SJSA1 (cell line): ENCODE data around the gene CRYGC. TPM values are rescaled to one million over a fixed set of nuclear protein-coding genes. Genes with fewer than 3 reads are reported as not detected.
"Not testable (repeated sequence)": the region's sequence is repeated elsewhere in the genome, so short reads cannot be mapped to it uniquely, and the experiment has no call there.

Experiments used
- DNase-seq, 2 experiments: peaks; one replicate each; pipeline ENCODE4 v3.0.0-alpha.2; 2015 to 2020; ENCODE audit warnings: low spot score in 2 of 2, low read depth in 1 of 2
- H3K27ac ChIP-seq: fragments of 250-450 bp; sonication (Bioruptor Pico); 2 replicates; pipeline ENCODE4 v1.5.1; 2020; ENCODE audit warnings: mild to moderate bottlenecking, moderate library complexity
- H3K27me3 ChIP-seq: fragments of 250-450 bp; sonication (Bioruptor Pico); replicated peaks from 2 replicates; pipeline ENCODE4 v1.5.1; 2020; ENCODE audit warnings: mild to moderate bottlenecking, moderate library complexity
- H3K36me3 ChIP-seq: fragments of 250-450 bp; sonication (Bioruptor Pico); 2 replicates; pipeline ENCODE4 v1.5.1; 2020; ENCODE audit warnings: mild to moderate bottlenecking
- H3K4me1 ChIP-seq: fragments of 250-450 bp; sonication (Bioruptor Pico); replicated peaks from 2 replicates; pipeline ENCODE4 v1.6.1; 2021; ENCODE audit warnings: mild to moderate bottlenecking
- H3K4me3 ChIP-seq: fragments of 250-450 bp; sonication (Bioruptor Pico); 2 replicates; pipeline ENCODE4 v1.5.1; 2020; ENCODE audit warnings: mild to moderate bottlenecking
- H3K9me3 ChIP-seq: fragments of 250-450 bp; sonication (Bioruptor Pico); replicated peaks from 2 replicates; pipeline ENCODE4 v1.5.1; 2020; ENCODE audit warnings: mild to moderate bottlenecking
- total RNA-seq: library from RNA; depleted of rRNA; stranded (reverse); fragments of >200 nt; shearing (Covaris generic); gene quantifications from 2 replicates; pipeline ENCODE4 v1.2.3, GENCODE V29; 2014

Gene CRYGC
- total RNA-seq, 1 experiment from 2014 or later, result not detected

DNA sequence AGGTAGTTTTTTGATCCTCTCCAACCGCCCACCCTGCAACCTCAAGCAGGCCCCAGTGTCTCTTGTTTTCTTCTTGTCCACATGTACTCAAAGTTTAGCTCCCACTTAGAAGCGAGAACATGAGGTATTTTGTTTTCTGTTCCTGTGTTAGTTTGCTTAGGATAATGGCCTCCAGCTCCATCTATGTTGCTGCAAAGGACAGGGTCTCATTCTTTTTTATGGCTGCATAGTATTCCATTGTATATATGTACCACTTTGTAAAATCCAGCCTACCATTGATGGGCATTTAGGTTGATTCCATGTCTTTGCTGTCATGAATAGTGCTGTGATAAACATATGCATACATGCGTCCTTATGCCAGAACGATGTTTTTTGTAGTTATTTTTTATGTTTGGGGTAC lies 2.5 kb downstream of the CRYGC start:
- Histone ChIP-seq H3K27ac (no peak overlapping the region), H3K27me3 (no peaks in the 10 kb centered on the region), H3K36me3 (no peaks in the 10 kb centered on the region), H3K4me1 (no peaks in the 10 kb centered on the region), H3K4me3 (no peak overlapping the region), H3K9me3 (no peaks in the 10 kb centered on the region)
- DNase-seq, result no peak

DNA sequence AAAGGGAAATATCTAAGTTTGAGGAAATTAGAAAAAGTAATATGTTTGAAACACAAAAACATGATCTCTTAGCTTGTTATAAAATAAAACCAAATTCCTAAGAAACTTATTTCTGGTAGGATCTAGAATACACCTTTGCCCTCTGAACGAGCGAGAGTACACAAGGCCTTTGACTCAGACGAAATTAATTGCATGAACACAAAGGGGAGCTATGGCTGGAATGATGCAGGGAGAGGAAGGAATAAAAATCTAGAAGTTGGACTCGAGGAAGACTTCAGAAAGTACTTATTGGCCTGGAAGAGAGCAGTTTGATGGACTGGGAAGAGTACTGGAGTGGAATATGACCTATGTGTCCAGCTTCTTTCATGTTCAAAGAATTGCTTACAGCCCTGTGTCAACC lies 4.4 kb downstream of the CRYGC start:
- no peak for DNase-seq
- Histone ChIP-seq H3K9me3 (no peaks in the 10 kb centered on the region), H3K27me3 (no peaks in the 10 kb centered on the region), H3K4me3 (no peak overlapping the region), H3K4me1 (no peaks in the 10 kb centered on the region), H3K36me3 (no peaks in the 10 kb centered on the region), H3K27ac (no peak overlapping the region)

DNA sequence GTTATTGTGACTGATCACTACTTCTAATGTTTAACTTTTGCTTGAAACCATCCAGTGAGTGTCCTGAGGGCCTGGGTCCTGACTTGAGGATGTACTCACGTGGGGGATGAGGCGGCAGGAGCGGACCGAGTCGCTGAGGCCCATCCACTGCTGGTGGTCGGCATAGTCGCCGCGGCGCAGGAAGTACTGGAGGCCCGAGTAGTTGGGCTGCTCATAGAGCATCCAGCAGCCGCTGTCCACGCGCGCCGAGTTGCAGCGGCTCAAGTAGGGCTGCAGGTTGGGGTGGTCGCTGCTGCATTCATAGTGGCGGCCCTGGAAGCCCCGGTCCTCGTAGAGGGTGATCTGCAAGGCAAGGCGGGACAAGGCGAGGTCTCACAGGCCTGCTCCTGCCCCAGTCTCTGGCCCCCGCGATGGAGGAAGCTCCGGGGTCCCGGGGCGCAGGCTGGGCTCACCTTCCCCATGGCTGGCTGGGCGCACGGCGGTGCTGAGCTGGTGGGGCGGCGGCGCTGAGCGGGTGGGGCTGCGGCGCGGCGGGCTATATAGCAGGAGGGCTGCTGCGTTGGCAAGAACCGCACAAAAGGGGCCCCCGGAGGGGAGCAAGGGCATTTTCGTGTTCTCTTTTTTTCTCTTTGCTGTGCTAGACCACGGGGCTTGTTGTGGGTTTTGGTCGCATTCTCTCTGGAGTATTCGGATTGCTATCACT lies 5.5 kb downstream of the CRYGC start, which contains the start of gene CRYGD:
Gene CRYGD (minus strand): TSS at position 512 of the 703 bp plus-strand sequence. CDS start 51 bp downstream, at position 461.
- not testable (repeated sequence) for DNase-seq, H3K9me3 ChIP-seq, H3K27ac ChIP-seq, H3K27me3 ChIP-seq, H3K4me1 ChIP-seq, H3K4me3 ChIP-seq, H3K36me3 ChIP-seq

DNA sequence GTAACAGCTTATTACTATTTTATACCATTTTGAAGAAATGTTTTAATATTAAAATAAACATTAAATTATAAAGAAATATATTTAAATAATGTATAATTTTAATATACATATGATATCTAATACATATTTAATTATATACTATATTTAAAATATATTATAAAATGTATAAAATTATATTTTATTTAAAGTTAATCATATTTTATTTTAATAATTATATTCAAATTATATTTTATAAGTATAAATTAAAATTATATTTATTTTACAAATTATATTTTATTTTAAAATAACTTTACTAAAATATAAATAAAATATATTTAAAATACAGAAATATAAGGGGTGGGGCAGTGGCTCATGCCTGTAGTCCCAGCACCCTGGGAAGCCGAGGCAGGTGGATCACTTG lies 7.4 kb downstream of the CRYGC start:
- no peak for DNase-seq
- Histone ChIP-seq H3K9me3 (no peaks in the 10 kb centered on the region), H3K27me3 (no peaks in the 10 kb centered on the region), H3K27ac (no peak overlapping the region), H3K4me1 (no peaks in the 10 kb centered on the region), H3K36me3 (no peaks in the 10 kb centered on the region), H3K4me3 (no peak overlapping the region)

DNA sequence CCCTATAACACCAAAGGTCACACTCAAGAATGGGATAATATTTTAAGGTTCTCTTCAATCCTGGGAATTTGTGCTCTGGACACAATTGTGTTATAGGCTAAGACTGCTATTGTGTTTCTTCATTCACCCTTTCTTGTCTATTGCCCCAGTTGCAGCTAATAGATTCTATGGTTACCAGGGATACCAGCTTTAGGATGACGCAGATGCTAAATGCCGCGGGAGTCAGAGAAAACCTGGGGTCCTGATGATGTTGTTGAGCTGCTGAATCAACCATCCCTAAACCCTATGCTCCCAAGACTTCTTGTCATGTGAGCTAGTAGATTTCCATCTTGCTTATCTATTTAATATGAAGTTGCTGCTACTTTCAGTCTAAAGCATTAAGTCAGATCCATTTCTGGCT lies 10.7 kb downstream of the CRYGC start:
- no peaks in the 10 kb centered on the region for H3K27me3 ChIP-seq
- H3K27ac ChIP-seq, result no peak overlapping the region
- H3K4me3 ChIP-seq, result no peak overlapping the region
- H3K36me3 ChIP-seq, result no peaks in the 10 kb centered on the region
- no peaks in the 10 kb centered on the region for H3K4me1 ChIP-seq
- no peak for DNase-seq
- H3K9me3 ChIP-seq, result no peaks in the 10 kb centered on the region

DNA sequence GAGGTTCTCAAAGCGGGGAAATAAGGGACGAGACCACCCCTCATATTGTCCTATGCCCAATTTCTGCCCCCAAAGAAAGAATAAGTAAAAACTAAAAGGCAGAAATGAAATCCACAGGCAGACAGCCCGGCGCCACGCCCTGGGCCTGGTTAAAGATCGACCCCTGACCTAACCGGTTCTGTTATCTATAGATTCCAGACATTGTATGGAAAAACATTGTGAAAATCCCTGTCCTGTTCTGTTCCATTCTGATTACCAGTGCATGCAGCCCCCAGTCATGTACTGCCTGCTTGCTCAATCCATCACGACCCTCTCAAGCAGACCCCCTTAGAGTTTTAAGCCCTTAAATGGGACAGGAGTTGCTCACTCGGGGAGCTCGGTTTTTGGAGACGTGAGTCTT lies 12.2 kb downstream of the CRYGC start:
- H3K4me3 ChIP-seq, H3K9me3 ChIP-seq, H3K27ac ChIP-seq, DNase-seq, H3K27me3 ChIP-seq, H3K36me3 ChIP-seq, H3K4me1 ChIP-seq: not testable (repeated sequence)

DNA sequence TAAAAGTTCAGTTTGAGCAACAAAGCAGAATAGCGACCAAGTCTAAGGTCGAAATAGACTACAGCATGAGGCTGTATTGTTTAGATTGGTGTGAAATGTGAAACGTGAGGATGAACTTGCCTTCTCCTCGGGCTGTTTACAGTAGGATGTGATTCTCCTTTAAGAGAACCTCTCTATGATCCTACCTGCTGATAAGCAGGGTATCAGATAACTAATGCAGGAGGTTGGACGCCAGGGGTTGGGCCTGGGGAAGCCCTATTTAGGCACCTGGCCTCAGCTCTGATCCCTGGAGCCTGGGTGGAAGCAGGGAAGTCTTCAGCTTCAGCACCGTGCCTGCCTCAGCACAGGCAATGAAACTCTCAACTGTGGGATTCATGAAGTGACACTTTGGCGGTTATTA lies 16.7 kb downstream of the CRYGC start:
- DNase-seq, result no peak
- Histone ChIP-seq H3K9me3 (no peaks in the 10 kb centered on the region), H3K4me1 (no peaks in the 10 kb centered on the region), H3K27ac (no peak overlapping the region), H3K27me3 (no peaks in the 10 kb centered on the region), H3K36me3 (no peaks in the 10 kb centered on the region), H3K4me3 (no peak overlapping the region)

DNA sequence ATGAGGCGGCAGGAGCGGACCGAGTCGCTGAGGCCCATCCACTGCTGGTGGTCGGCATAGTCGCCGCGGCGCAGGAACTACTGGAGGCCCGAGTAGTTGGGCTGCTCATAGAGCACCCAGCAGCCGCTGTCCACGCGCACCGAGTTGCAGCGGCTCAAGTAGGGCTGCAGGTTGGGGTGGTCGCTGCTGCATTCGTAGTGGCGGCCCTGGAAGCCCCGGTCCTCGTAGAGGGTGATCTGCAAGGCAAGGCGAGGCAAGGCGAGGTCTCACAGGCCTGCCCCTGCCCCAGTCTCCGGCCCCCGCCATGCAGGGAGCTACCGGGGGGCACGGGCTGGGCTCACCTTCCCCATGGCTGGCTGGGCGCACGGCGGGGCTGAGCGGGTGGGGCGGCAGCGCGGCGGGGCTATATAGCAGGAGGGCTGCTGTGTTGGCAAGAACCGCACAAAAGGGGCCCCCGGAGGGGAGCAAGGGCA lies 17.3 kb downstream of the CRYGC start:
- not testable (repeated sequence) for H3K4me3 ChIP-seq, H3K27me3 ChIP-seq, H3K9me3 ChIP-seq, DNase-seq, H3K36me3 ChIP-seq, H3K27ac ChIP-seq, H3K4me1 ChIP-seq

DNA sequence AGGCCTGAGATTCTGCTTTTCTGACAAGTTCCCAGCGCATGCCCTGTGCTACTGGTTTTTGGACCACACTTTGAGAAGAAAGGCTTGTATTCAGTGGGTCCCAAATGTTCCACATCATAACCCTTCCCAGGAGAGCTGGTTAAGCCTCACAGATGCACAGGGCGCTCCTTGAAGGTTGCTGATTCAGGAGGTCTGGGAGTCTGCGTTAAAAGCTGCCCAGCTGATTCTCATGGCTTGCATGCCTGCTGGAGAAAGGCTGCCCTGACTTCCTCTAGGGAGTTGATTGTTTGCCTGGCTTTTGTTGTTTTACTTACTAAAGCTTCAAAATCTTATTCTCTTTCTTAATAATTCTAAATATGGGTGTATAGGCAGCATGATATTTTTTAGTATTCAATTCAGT lies 26.0 kb downstream of the CRYGC start:
- Histone ChIP-seq H3K4me3 (no peak overlapping the region), H3K27me3 (no peaks in the 10 kb centered on the region)

DNA sequence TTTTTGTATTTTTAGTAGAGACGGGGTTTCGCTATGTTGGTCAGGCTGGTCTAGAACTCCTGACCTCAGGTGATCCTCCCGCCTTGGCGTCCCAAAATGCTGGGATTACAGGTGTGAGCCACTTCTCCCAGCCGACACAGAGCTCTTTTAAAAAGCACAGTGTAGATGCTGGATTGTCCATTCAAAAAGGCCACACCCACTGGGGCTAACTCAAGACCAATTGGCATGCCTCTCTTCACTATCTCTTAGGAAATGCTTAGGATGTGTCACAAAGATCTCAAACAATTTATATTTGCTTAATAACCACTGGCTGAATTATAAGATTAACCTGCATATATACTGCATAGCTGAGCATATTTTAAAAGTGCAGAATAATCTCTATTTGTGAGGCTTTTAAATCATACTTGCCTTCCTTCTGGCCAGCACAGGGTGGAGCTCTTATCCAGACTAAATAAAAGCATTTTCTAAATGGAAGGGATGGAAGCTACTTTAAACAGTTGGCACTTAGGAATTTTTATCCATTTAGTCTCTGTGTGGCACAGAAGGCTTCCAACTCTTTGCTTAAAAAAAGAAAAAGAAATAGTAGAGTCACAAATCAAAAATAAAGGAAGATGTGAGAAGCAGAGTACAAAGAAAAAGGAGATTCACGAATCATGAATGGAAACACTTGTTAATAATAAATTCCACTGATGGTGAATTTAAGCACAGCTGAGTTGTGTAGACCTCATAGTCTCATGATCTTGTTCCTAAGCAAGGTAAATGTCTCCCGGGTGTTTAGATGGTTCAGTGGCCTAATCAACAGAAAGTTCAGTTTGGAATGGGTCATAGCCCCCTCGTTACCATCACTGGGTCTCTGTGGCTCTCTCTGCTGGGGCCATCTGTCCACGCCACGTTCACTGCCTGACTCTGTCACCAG lies 27.7 kb downstream of the CRYGC start:
- Histone ChIP-seq H3K4me1 (no peaks in the 10 kb centered on the region), H3K36me3 (no peaks in the 10 kb centered on the region), H3K9me3 (no peaks in the 10 kb centered on the region), H3K27me3 (no peaks in the 10 kb centered on the region), H3K4me3 (no peak overlapping the region), H3K27ac (no peak overlapping the region)
- DNase-seq, result no peak

More for the DNA sequence above, 26.0 kb downstream of the CRYGC start:
- no peaks in the 10 kb centered on the region for H3K9me3 ChIP-seq
- DNase-seq, result no peak
- no peak overlapping the region for H3K27ac ChIP-seq
- H3K4me1 ChIP-seq, result no peaks in the 10 kb centered on the region
- H3K36me3 ChIP-seq, result no peaks in the 10 kb centered on the region

DNA sequence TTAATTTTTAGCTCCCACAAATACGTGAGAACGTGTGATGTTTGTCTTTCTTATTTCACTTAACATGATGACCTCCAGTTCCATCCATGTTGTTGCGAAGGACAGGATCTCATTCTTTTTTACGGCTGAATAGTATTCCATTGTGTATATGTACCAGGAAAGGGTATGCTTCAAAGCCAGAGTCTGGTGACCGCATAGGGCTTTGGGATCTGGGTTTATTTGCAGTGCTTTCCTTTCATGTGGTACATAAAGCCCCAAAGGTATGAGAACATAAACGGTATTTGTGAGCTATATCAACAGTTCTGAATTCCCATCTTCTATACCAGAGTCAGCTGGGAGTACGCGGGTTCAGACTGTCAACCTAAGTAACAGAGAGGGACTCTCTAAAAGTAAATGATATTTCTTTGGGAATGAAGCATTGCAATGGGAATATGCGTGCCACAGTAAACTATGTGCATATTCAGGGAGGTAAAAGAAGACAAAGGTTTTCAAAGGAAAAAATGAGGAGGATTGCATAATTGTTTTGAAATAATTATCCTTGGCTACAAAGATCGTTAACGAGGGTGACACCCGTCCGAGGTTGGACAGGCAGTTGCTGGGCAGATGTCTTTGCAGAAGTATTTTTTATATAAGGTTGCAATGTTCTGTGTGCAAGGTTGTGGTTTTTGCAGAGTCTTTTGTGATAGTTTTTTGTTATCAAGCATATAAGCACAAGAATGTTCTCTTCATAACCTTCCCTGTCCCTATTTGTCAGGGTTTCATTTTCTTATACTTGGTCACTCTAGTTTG lies 29.8 kb downstream of the CRYGC start:
- Histone ChIP-seq H3K4me3 (no peak overlapping the region), H3K27me3 (no peaks in the 10 kb centered on the region), H3K27ac (no peak overlapping the region), H3K4me1 (no peaks in the 10 kb centered on the region), H3K36me3 (no peaks in the 10 kb centered on the region), H3K9me3 (no peaks in the 10 kb centered on the region)
- no peak for DNase-seq

DNA sequence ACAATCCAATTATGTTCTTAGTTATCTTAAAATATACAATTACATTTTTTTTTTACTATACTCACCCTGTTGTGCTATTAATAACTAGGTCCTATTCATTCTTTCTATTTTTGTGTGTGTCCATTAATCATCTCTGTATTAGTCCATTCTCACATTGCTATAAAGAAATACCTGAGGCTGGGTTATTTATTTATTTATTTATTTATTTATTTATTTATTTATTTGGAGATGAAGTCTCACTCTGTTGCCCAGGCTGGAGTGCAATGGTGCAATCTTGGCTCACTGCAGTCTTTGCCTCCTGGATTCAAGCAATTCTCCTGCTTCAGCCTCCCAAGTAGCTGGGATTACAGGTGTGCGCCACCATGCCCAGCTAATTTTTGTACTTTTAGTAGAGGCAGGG lies 30.9 kb downstream of the CRYGC start:
- DNase-seq, H3K4me3 ChIP-seq, H3K27ac ChIP-seq, H3K36me3 ChIP-seq, H3K27me3 ChIP-seq, H3K4me1 ChIP-seq, H3K9me3 ChIP-seq: not testable (repeated sequence)

DNA sequence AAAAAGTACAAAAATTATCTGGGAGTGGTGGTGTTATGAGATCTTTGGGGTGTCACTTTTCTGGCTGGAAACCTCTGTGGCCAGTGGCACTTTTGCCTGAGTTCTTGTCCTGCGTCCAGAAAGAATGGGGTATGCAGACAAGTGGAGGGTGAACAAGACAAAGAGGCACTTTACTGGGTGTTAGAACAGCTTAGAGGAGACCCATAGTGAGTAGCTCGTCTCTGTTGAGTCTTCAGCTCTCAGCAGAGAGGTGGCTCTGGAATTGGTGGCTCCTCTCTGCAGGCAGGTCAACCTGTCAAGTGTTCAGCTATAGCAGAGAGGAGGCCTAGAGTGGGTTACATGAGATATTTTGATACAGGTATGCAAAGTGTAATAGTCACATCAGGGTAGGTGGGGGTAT lies 31.4 kb downstream of the CRYGC start:
- Histone ChIP-seq H3K4me3 (no peak overlapping the region), H3K36me3 (no peaks in the 10 kb centered on the region), H3K27me3 (no peaks in the 10 kb centered on the region), H3K9me3 (no peaks in the 10 kb centered on the region), H3K27ac (no peak overlapping the region), H3K4me1 (no peaks in the 10 kb centered on the region)
- no peak for DNase-seq

DNA sequence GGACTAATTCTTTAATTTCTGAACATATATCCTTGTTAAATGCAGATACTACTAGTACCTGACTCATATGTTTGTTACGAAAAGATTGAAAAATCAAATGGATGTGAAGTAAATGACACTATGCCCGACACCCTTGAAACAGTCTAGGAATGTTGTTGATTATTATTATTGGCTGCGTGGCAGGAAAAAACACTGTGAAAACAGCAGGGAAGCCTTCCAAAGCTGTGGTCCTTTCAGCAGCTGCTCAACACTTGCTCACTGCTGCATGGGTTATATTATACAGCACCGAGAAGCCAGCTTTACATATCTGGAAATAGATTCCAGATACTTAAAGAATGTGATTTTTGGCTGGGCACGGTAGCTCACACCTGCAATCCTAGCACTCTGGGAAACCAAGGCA lies 31.8 kb downstream of the CRYGC start:
- Histone ChIP-seq H3K4me1 (no peaks in the 10 kb centered on the region), H3K36me3 (no peaks in the 10 kb centered on the region), H3K27ac (no peak overlapping the region), H3K27me3 (no peaks in the 10 kb centered on the region), H3K9me3 (no peaks in the 10 kb centered on the region), H3K4me3 (no peak overlapping the region)
- no peak for DNase-seq
